Right renal cortex interstitium (tissue), 3 donors: ENCODE data around the gene SORBS1. TPM values are rescaled to one million over a fixed set of nuclear protein-coding genes. Genes with fewer than 3 reads are reported as not detected.

ENCODE experiments used
- DNase-seq, 3 donors: peaks; one replicate each; pipeline ENCODE4 v3.0.0-alpha.2; 2013; ENCODE audit warnings: low read depth in 3 of 3, low spot score in 2 of 3
- polyA plus RNA-seq, 3 donors: library from polyadenylated mRNA; unstranded; fragments of 120-200 nt; gene quantifications; one replicate each; pipeline ENCODE4 v1.2.1, GENCODE V29; 2013; ENCODE audit not compliant: insufficient read length in 3 of 3

Gene SORBS1
- polyA plus RNA-seq, 3 donors: 26.1 to 27.9 (median 26.6) TPM

GRCh38 chr10:95566136-95566535, 5.0 kb upstream of the SORBS1 start:
- no peak for DNase-seq

GRCh38 chr10:95565336-95565735, 4.2 kb upstream of the SORBS1 start:
- no peak for DNase-seq

GRCh38 chr10:95564291-95564690, 3.1 kb upstream of the SORBS1 start:
- no peak for DNase-seq

GRCh38 chr10:95562341-95562965, 1.3 kb upstream of the SORBS1 start:
- DNase-seq: no peak

- DNase-seq: no peak
These were observed 650 bp upstream of the SORBS1 start for GRCh38 chr10:95561864-95562177.

GRCh38 chr10:95560278-95561176, 644 bp downstream of the SORBS1 start:
- no peak for DNase-seq

- DNase-seq: no peak
These were observed 1.3 kb downstream of the SORBS1 start for GRCh38 chr10:95559896-95560277.

GRCh38 chr10:95559471-95559870, 1.7 kb downstream of the SORBS1 start:
- no peak for DNase-seq

- no peak for DNase-seq
These were observed 2.4 kb downstream of the SORBS1 start for GRCh38 chr10:95558593-95559320.

- no peak for DNase-seq
These were observed 4.0 kb downstream of the SORBS1 start for GRCh38 chr10:95556994-95557767.

GRCh38 chr10:95553674-95554073, 7.5 kb downstream of the SORBS1 start:
- no peak for DNase-seq

GRCh38 chr10:95552679-95553342, 8.4 kb downstream of the SORBS1 start:
- no peak for DNase-seq

GRCh38 chr10:95550073-95550672, 11.0 kb downstream of the SORBS1 start:
- no peak for DNase-seq

- DNase-seq: no peak
These were observed 13.3 kb downstream of the SORBS1 start for GRCh38 chr10:95547791-95548435.

GRCh38 chr10:95547197-95547596, 14.0 kb downstream of the SORBS1 start:
- DNase-seq: no peak

GRCh38 chr10:95545981-95546380, 15.2 kb downstream of the SORBS1 start:
- no peak for DNase-seq

GRCh38 chr10:95544783-95545500, 16.2 kb downstream of the SORBS1 start:
- DNase-seq: no peak

GRCh38 chr10:95543459-95543858, 17.7 kb downstream of the SORBS1 start:
- DNase-seq: no peak

GRCh38 chr10:95542761-95543160, 18.4 kb downstream of the SORBS1 start:
- no peak for DNase-seq
